H1 (cell line): ENCODE data around the gene LAT. TPM values are rescaled to one million over a fixed set of nuclear protein-coding genes. Genes with fewer than 3 reads are reported as not detected.

ENCODE experiments used
- CTCF ChIA-PET: fragments of 300-600 bp; sonication (Branson Sonifier 250); formaldehyde crosslinking; loops from one replicate; lab custom pipeline; 2021; ENCODE audit not compliant: partially characterized antibody; lab: Charles Lee
- POLR2A ChIA-PET: fragments of 300-600 bp; sonication (Branson Sonifier 250); formaldehyde crosslinking; loops from one replicate; lab custom pipeline; 2021; ENCODE audit warnings: inconsistent platforms; ENCODE audit not compliant: partially characterized antibody; lab: Charles Lee
- DNase-seq, 2 experiments: peaks; one replicate each; pipeline versions ENCODE4 v3.0.0 to v3.0.0-alpha.2; 2010 to 2022; ENCODE audit warnings: low spot score in 2 of 2, low read depth in 1 of 2, mixed read lengths in 1 of 2
- FAIRE-seq: peaks from 2 replicates; lab custom pipeline; 2011; peaks lifted over from hg19 to GRCh38; lab: Jason Lieb, UNC
- H2AFZ ChIP-seq: 2 replicates; pipeline ENCODE4 v1.8.1; 2012; ENCODE audit warnings: low read length, inconsistent platforms
- H2AK5ac ChIP-seq: 2 replicates; pipeline ENCODE4 v1.6.1; 2013; ENCODE audit warnings: low read depth, low read length
- H2BK120ac ChIP-seq: replicated peaks from 2 replicates; pipeline ENCODE3; 2013; ENCODE audit warnings: low read depth, low read length, inconsistent platforms
- H2BK12ac ChIP-seq: 2 replicates; pipeline ENCODE4 v1.6.1; 2013; ENCODE audit warnings: low read depth, low read length
- H2BK15ac ChIP-seq: 2 replicates; pipeline ENCODE4 v1.6.1; 2013; ENCODE audit warnings: low read length
- H2BK20ac ChIP-seq: 2 replicates; pipeline ENCODE4 v1.6.1; 2013; ENCODE audit warnings: low read length
- H2BK5ac ChIP-seq: 2 replicates; pipeline ENCODE4 v1.6.1; 2013; ENCODE audit warnings: low read depth, low read length
- H3K14ac ChIP-seq: 2 replicates; pipeline ENCODE4 v1.6.1; 2013; ENCODE audit warnings: inconsistent platforms; ENCODE audit not compliant: insufficient read length
- H3K18ac ChIP-seq: 2 replicates; pipeline ENCODE4 v1.6.1; 2013; ENCODE audit warnings: low read length; ENCODE audit errors: extremely low read depth
- H3K23ac ChIP-seq: 2 replicates; pipeline ENCODE4 v1.6.1; 2013; ENCODE audit warnings: inconsistent platforms; ENCODE audit not compliant: insufficient read length
- H3K23me2 ChIP-seq: 2 replicates; pipeline ENCODE4 v1.6.1; 2013; ENCODE audit warnings: low read depth, low read length
- H3K27ac ChIP-seq: 2 replicates; pipeline ENCODE4 v1.6.1; 2011; ENCODE audit warnings: low read depth, low read length, inconsistent platforms
- H3K27me3 ChIP-seq, 4 experiments: replicated peaks in 1 of 4; 1 replicate in 1 of 4; 2 replicates in 3 of 4; pipeline versions ENCODE4 v1.6.1 to v1.8.1; 2011 to 2013; ENCODE audit warnings: low read length in 3 of 4, mild to moderate bottlenecking in 3 of 4, inconsistent platforms in 2 of 4, mixed read lengths in 2 of 4, moderate library complexity in 1 of 4; ENCODE audit not compliant: control insufficient read depth in 3 of 4, insufficient read depth in 3 of 4; ENCODE audit errors: extremely low read depth in 1 of 4
- H3K36me3 ChIP-seq, 4 experiments: 2 replicates each; pipeline versions ENCODE4 v1.6.1 to v1.8.1; 2011 to 2013; ENCODE audit warnings: mild to moderate bottlenecking in 4 of 4, low read length in 3 of 4, moderate library complexity in 2 of 4, control low read depth in 1 of 4, inconsistent platforms in 1 of 4; ENCODE audit not compliant: insufficient read depth in 4 of 4, control insufficient read depth in 2 of 4
- H3K4ac ChIP-seq: replicated peaks from 2 replicates; pipeline ENCODE3; 2013; ENCODE audit warnings: low read length, low read depth, mixed read lengths, inconsistent platforms; ENCODE audit not compliant: insufficient read length
- H3K4me1 ChIP-seq, 4 experiments: replicated peaks in 1 of 4; 1 replicate in 1 of 4; 2 replicates in 3 of 4; pipeline versions ENCODE4 v1.6.1 to v1.8.1; 2011 to 2013; ENCODE audit warnings: low read length in 3 of 4, inconsistent platforms in 2 of 4, mixed read lengths in 1 of 4; ENCODE audit not compliant: insufficient read depth in 4 of 4, control insufficient read depth in 3 of 4
- H3K4me2 ChIP-seq, 2 experiments: 2 replicates each; pipeline versions ENCODE4 v1.6.1 to v1.8.1; 2011 to 2013; ENCODE audit warnings: low read depth in 2 of 2, low read length in 2 of 2, control low read depth in 1 of 2, inconsistent platforms in 1 of 2, mild to moderate bottlenecking in 1 of 2; ENCODE audit not compliant: insufficient read depth in 1 of 2
- H3K4me3 ChIP-seq, 4 experiments: fragments of 200-600, 300-600 bp in 1 of 4; sonication (generic), shearing (Covaris generic), sonication (Bioruptor Twin) in 1 of 4; 2 replicates each; pipeline versions ENCODE4 v1.5.1 to v1.8.1; 2011 to 2016; ENCODE audit warnings: low read length in 4 of 4, low read depth in 3 of 4, control low read depth in 2 of 4, inconsistent platforms in 2 of 4, mild to moderate bottlenecking in 2 of 4, mixed read lengths in 1 of 4, moderate library complexity in 1 of 4; ENCODE audit not compliant: insufficient read depth in 2 of 4; ENCODE audit errors: extremely low read depth in 1 of 4
- H3K56ac ChIP-seq: replicated peaks from 2 replicates; pipeline ENCODE3; 2013; ENCODE audit warnings: low read depth, mild to moderate bottlenecking, mixed read lengths, low read length, inconsistent platforms; ENCODE audit not compliant: insufficient read length
- H3K79me1 ChIP-seq: 2 replicates; pipeline ENCODE4 v1.6.1; 2013; ENCODE audit warnings: low read depth, low read length, control low read depth
- H3K79me2 ChIP-seq, 2 experiments: 2 replicates each; pipeline versions ENCODE4 v1.6.1 to v1.8.1; 2012 to 2013; ENCODE audit warnings: low read length in 2 of 2, mild to moderate bottlenecking in 2 of 2, inconsistent platforms in 1 of 2; ENCODE audit not compliant: insufficient read depth in 2 of 2, control insufficient read depth in 1 of 2
- H3K9ac ChIP-seq, 4 experiments: replicated peaks in 1 of 4; 1 replicate in 1 of 4; 2 replicates in 3 of 4; pipeline versions ENCODE4 v1.6.1 to v1.8.1; 2011 to 2013; ENCODE audit warnings: low read depth in 3 of 4, low read length in 3 of 4, control low read depth in 2 of 4, mild to moderate bottlenecking in 2 of 4, moderate library complexity in 2 of 4, inconsistent platforms in 1 of 4; ENCODE audit errors: extremely low read depth in 1 of 4
- H3K9me3 ChIP-seq, 2 experiments: 2 replicates each; pipeline versions ENCODE4 v1.6.1 to v1.8.1; 2012 to 2013; ENCODE audit warnings: mild to moderate bottlenecking in 2 of 2, moderate library complexity in 2 of 2, control low read depth in 1 of 2, inconsistent platforms in 1 of 2, low read depth in 1 of 2, low read length in 1 of 2, mixed read lengths in 1 of 2; ENCODE audit not compliant: insufficient read depth in 2 of 2
- H4K20me1 ChIP-seq, 2 experiments: replicated peaks in 1 of 2; 2 replicates each; pipeline versions ENCODE3 to v1.8.1; 2011 to 2013; ENCODE audit warnings: inconsistent platforms in 2 of 2, low read length in 2 of 2, mild to moderate bottlenecking in 1 of 2; ENCODE audit not compliant: insufficient read depth in 2 of 2, control insufficient read depth in 1 of 2
- H4K5ac ChIP-seq: 2 replicates; pipeline ENCODE4 v1.6.1; 2013; ENCODE audit warnings: low read length, low read depth, mixed read lengths, inconsistent platforms; ENCODE audit not compliant: insufficient read length
- H4K8ac ChIP-seq: 2 replicates; pipeline ENCODE4 v1.8.0; 2013; ENCODE audit warnings: mild to moderate bottlenecking, moderate library complexity, low read length, inconsistent platforms; ENCODE audit not compliant: insufficient read depth; ENCODE audit errors: extremely low read depth
- H4K91ac ChIP-seq: replicated peaks from 2 replicates; pipeline ENCODE3; 2013; ENCODE audit warnings: low read length, mixed read lengths, inconsistent platforms; ENCODE audit not compliant: insufficient read length
- CBX5 ChIP-seq: fragments of 300-800, 300-1000 bp; sonication (generic); IDR thresholded peaks from 2 replicates; pipeline ENCODE4 v1.7.1; 2016; ENCODE audit warnings: antibody characterized with exemption, low read length, low read depth
- KDM1A ChIP-seq: fragments of 200-600, 300-600 bp; sonication (generic); IDR thresholded peaks from 2 replicates; pipeline ENCODE4 v1.7.1; 2016; ENCODE audit warnings: mild to moderate bottlenecking, low read length, borderline replicate concordance
- WGBS, 2 experiments: shearing (Covaris generic) in 1 of 2; methylation state at CpG; one replicate each; pipeline versions ENCODE4 v1.1.6 to v1.1.7; 2013 to 2015; ENCODE audit warnings: low lambda C conversion rate in 2 of 2, mixed read lengths in 2 of 2, inconsistent platforms in 1 of 2, low coverage in 1 of 2, missing lambda C conversion rate in 1 of 2; ENCODE audit not compliant: insufficient replicate concordance in 2 of 2, insufficient coverage in 1 of 2, insufficient read length in 1 of 2; ENCODE audit errors: extremely low coverage in 1 of 2, missing lambda C conversion rate in 1 of 2; 5-methylcytosine and 5-hydroxymethylcytosine counted together
- polyA plus RNA-seq, 7 experiments: library from polyadenylated mRNA; depleted of rRNA in 3 of 7; stranded (reverse) in 5 of 7; unstranded in 2 of 7; fragments of >200 nt in 5 of 7; fragments of 200-250 nt in 2 of 7; gene quantifications; 1 replicate in 5 of 7; 2 replicates in 1 of 7; 4 replicates in 1 of 7; pipeline versions ENCODE4 v1.2.1 to v1.2.3, GENCODE V29; 2011 to 2013; ENCODE audit warnings: missing spikeins in 2 of 7, mixed read lengths in 2 of 7
- total RNA-seq: library from RNA; stranded (reverse); fragmentation: NEBNext Ultra II Directional; extraction: Animal tissue kit (Norgen Biotek cat#: 25700); gene quantifications from 2 replicates; pipeline ENCODE4 v1.2.1, GENCODE V29; 2021

Gene LAT
- total and polyA plus RNA-seq, 2 of the 8 experiments (the other 6 are each of a cell fraction or from before 2014, with no cell fraction given), result 2.7 to 3.4 TPM

DNA sequence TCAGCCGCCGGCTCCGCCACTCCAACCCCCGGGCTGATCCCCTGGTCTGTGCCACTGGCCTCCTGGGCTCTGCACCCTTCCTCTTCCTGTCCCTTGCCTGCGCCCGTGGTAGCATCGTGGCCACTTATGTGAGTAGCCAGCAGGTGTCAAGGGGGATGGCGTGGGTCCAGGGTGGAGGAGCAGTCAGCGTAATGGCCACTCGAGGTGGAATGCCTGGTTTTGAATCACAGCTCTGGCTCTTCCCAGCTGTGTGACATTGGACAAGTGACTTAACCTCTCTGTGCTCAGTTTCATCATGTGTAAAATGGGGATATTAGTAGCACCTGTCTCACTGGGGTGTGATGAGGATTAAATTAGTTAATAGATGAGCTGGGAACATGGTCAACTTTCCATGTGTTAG is 2.4 kb upstream of the LAT start:
- no peak for FAIRE-seq
- no peaks in the 10 kb centered on the region for H3K27me3 ChIP-seq
- H3K23me2 ChIP-seq, result no peaks in the 10 kb centered on the region
- peaks cover 5 to 7% of the 10 kb centered on the region in 2 experiments; a peak in 2 of 4 replicates for H3K9me3 ChIP-seq
- 88% methylated on average over 10 of the region's 10 CpGs; no CpG with 5 or more reads in 1 of the 2 experiments for WGBS, 2 experiments
- no peak overlapping the region for H2AK5ac ChIP-seq
- H3K9ac ChIP-seq, result no peak overlapping the region
- no peak overlapping the region for H3K14ac ChIP-seq
- TF ChIP-seq KDM1A, result peak; percentile 58; the same call in 1 of the 2 replicates
- TF ChIP-seq CBX5, result no peak
- H2BK20ac ChIP-seq, result no peak overlapping the region
- H4K8ac ChIP-seq, result peak overlapping the region; percentile 45
- DNase-seq, result no peak
- no peak overlapping the region for H3K18ac ChIP-seq
- no peak overlapping the region for H3K23ac ChIP-seq
- H3K27ac ChIP-seq, result no peak overlapping the region
- no peak overlapping the region for H3K4me2 ChIP-seq
- ChIA-PET POLR2A (interaction anchor here (2.0 kb wide), 1 partner anchor 9 kb away, joined by 5 read pairs; no protein-coding TSS in a partner anchor), CTCF (interaction anchor here (1.0 to 4.0 kb wide), 7 partner anchors 9 to 32 kb away, joined by 3 to 14 read pairs (median 4); no protein-coding TSS in a partner anchor)
- H3K4me1 ChIP-seq, result no peaks in the 10 kb centered on the region
- no peak overlapping the region for H3K4ac ChIP-seq
- H3K79me2 ChIP-seq, result no peaks in the 10 kb centered on the region
- no peak overlapping the region for H4K5ac ChIP-seq
- H2BK15ac ChIP-seq, result no peak overlapping the region
- H3K56ac ChIP-seq, result no peak overlapping the region
- H2BK120ac ChIP-seq, result no peak overlapping the region
- H4K20me1 ChIP-seq, result peaks cover 0 to 2% of the 10 kb centered on the region in 2 experiments
- no peak overlapping the region for H3K4me3 ChIP-seq
- H2AFZ ChIP-seq, result no peak overlapping the region
- peaks cover 0 to 16% (median 5%) of the 10 kb centered on the region in 4 experiments; a peak in 5 of 8 replicates for H3K36me3 ChIP-seq
- no peak overlapping the region for H2BK12ac ChIP-seq
- H2BK5ac ChIP-seq, result no peak overlapping the region
- no peak overlapping the region for H4K91ac ChIP-seq
- H3K79me1 ChIP-seq, result peaks cover 2% of the 10 kb centered on the region; the same call in 1 of the 2 replicates
